ENCODE data around the gene HMCN1.

- TF ChIP-seq POLR2AphosphoS5 (IDR thresholded peaks at IDR 0.05) = no peak
- TF ChIP-seq, protein P1, sequence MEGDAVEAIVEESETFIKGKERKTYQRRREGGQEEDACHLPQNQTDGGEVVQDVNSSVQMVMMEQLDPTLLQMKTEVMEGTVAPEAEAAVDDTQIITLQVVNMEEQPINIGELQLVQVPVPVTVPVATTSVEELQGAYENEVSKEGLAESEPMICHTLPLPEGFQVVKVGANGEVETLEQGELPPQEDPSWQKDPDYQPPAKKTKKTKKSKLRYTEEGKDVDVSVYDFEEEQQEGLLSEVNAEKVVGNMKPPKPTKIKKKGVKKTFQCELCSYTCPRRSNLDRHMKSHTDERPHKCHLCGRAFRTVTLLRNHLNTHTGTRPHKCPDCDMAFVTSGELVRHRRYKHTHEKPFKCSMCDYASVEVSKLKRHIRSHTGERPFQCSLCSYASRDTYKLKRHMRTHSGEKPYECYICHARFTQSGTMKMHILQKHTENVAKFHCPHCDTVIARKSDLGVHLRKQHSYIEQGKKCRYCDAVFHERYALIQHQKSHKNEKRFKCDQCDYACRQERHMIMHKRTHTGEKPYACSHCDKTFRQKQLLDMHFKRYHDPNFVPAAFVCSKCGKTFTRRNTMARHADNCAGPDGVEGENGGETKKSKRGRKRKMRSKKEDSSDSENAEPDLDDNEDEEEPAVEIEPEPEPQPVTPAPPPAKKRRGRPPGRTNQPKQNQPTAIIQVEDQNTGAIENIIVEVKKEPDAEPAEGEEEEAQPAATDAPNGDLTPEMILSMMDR (IDR thresholded peaks at IDR 0.05) = no peak
These were observed 339.5 kb downstream of the HMCN1 start for GRCh38 chr1:186073697-186074096.

Measured in stomach (tissue), 4 donors.